HEK293 (cell line): Measurements from ENCODE around the gene MUC5AC.

Source experiments
- PRDM2 ChIP-seq: fragments of 450-650 bp; formaldehyde crosslinking; IDR thresholded peaks from 2 replicates; pipeline ENCODE4 v1.5.1; 2016; ENCODE audit warnings: missing biosample characterization, missing genetic modification characterization, borderline replicate concordance
- REST ChIP-seq: fragments of 450-650 bp; formaldehyde crosslinking; IDR thresholded peaks from 2 replicates; pipeline ENCODE4 v1.5.1; 2016; ENCODE audit warnings: missing biosample characterization, missing genetic modification characterization
- YY1 ChIP-seq: fragments of 450-650 bp; formaldehyde crosslinking; IDR thresholded peaks from 2 replicates; pipeline ENCODE4 v1.5.1; 2018; ENCODE audit warnings: missing biosample characterization, missing genetic modification characterization
- ZNF792 ChIP-seq: fragments of 450-650 bp; formaldehyde crosslinking; IDR thresholded peaks from 2 replicates; pipeline ENCODE4 v1.5.1; 2016; ENCODE audit warnings: missing biosample characterization, missing genetic modification characterization
- TF ChIP-seq, protein P1 (sequence below): fragments of 450-650 bp; formaldehyde crosslinking; IDR thresholded peaks from 2 replicates; pipeline ENCODE4 v1.5.1; 2016; ENCODE audit warnings: missing biosample characterization, missing genetic modification characterization
- TF ChIP-seq, protein P2 (sequence below): sonication (generic); formaldehyde crosslinking; IDR thresholded peaks from 2 replicates; pipeline ENCODE4 v1.8.1; 2022; ENCODE audit warnings: mild to moderate bottlenecking, moderate library complexity, missing genetic modification reagents

GRCh38 chr11:1195682-1196515 lies 38.1 kb downstream of the MUC5AC start:
- TF ChIP-seq YY1 (tag by site-specific recombination) (no peak), REST (tag by site-specific recombination) (no peak), ZNF792 (no peak), PRDM2 (tag by site-specific recombination) (no peak)
- TF ChIP-seq, protein P1, sequence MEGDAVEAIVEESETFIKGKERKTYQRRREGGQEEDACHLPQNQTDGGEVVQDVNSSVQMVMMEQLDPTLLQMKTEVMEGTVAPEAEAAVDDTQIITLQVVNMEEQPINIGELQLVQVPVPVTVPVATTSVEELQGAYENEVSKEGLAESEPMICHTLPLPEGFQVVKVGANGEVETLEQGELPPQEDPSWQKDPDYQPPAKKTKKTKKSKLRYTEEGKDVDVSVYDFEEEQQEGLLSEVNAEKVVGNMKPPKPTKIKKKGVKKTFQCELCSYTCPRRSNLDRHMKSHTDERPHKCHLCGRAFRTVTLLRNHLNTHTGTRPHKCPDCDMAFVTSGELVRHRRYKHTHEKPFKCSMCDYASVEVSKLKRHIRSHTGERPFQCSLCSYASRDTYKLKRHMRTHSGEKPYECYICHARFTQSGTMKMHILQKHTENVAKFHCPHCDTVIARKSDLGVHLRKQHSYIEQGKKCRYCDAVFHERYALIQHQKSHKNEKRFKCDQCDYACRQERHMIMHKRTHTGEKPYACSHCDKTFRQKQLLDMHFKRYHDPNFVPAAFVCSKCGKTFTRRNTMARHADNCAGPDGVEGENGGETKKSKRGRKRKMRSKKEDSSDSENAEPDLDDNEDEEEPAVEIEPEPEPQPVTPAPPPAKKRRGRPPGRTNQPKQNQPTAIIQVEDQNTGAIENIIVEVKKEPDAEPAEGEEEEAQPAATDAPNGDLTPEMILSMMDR (tag by site-specific recombination): no peak
- TF ChIP-seq, protein P2, sequence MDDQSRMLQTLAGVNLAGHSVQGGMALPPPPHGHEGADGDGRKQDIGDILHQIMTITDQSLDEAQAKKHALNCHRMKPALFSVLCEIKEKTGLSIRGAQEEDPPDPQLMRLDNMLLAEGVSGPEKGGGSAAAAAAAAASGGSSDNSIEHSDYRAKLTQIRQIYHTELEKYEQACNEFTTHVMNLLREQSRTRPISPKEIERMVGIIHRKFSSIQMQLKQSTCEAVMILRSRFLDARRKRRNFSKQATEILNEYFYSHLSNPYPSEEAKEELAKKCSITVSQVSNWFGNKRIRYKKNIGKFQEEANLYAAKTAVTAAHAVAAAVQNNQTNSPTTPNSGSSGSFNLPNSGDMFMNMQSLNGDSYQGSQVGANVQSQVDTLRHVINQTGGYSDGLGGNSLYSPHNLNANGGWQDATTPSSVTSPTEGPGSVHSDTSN: no peak
